Activated CD8-positive, alpha-beta memory T cell treated with anti-CD3 and anti-CD28 coated beads for 4 hours (primary cell): ENCODE results near the gene PPP1R12A.
"Not testable (repeated sequence)": the region's sequence is repeated elsewhere in the genome, so short reads cannot be mapped to it uniquely, and the experiment has no call there.

Source experiments
- DNase-seq, 2 donors: peaks; one replicate each; pipeline ENCODE4 v3.0.0-alpha.2; 2020; ENCODE audit warnings: low read depth in 2 of 2

The PPP1R12A gene

GRCh38 chr12:79891506-79892162 lies 43.3 kb downstream of the PPP1R12A start:
- DNase-seq, result no peak

GRCh38 chr12:79887890-79888289 lies 47.0 kb downstream of the PPP1R12A start:
- DNase-seq, result no peak

GRCh38 chr12:79886917-79887519 lies 47.9 kb downstream of the PPP1R12A start:
- DNase-seq, result no peak

- DNase-seq, result no peak
These were observed 48.9 kb downstream of the PPP1R12A start for GRCh38 chr12:79885911-79886490.

GRCh38 chr12:79884401-79885006 lies 50.4 kb downstream of the PPP1R12A start:
- no peak for DNase-seq

- DNase-seq, result no peak
These were observed 51.7 kb downstream of the PPP1R12A start for GRCh38 chr12:79883216-79883615.

GRCh38 chr12:79881351-79881750 lies 53.5 kb downstream of the PPP1R12A start:
- no peak for DNase-seq

GRCh38 chr12:79878506-79878905 lies 56.4 kb downstream of the PPP1R12A start:
- DNase-seq, result not testable (repeated sequence)

GRCh38 chr12:79877246-79877645 lies 57.7 kb downstream of the PPP1R12A start:
- DNase-seq, result no peak

- no peak for DNase-seq
These were observed 60.2 kb downstream of the PPP1R12A start for GRCh38 chr12:79874665-79875064.

GRCh38 chr12:79873201-79873600 lies 61.7 kb downstream of the PPP1R12A start:
- no peak for DNase-seq

GRCh38 chr12:79871621-79872020 lies 63.3 kb downstream of the PPP1R12A start:
- no peak for DNase-seq

- DNase-seq, result no peak
These were observed 64.0 kb downstream of the PPP1R12A start for GRCh38 chr12:79870916-79871315.

- DNase-seq, result no peak
These were observed 75.3 kb downstream of the PPP1R12A start for GRCh38 chr12:79859646-79860045.

- no peak for DNase-seq
These were observed 76.4 kb downstream of the PPP1R12A start for GRCh38 chr12:79858518-79858917.

- no peak for DNase-seq
These were observed 77.2 kb downstream of the PPP1R12A start for GRCh38 chr12:79857675-79858074.

GRCh38 chr12:79850610-79851299 lies 84.1 kb downstream of the PPP1R12A start:
- no peak for DNase-seq

GRCh38 chr12:79848339-79848738 lies 86.6 kb downstream of the PPP1R12A start:
- no peak for DNase-seq

- no peak for DNase-seq
These were observed 87.5 kb downstream of the PPP1R12A start for GRCh38 chr12:79847417-79847816.

- DNase-seq, result no peak
These were observed 90.2 kb downstream of the PPP1R12A start for GRCh38 chr12:79844693-79845092.

GRCh38 chr12:79843978-79844377 lies 90.9 kb downstream of the PPP1R12A start:
- DNase-seq, result no peak

- DNase-seq, result no peak
These were observed 92.3 kb downstream of the PPP1R12A start for GRCh38 chr12:79842630-79843029.
